ENCODE measurements around the gene SMARCC1. TPM values are rescaled to one million over a fixed set of nuclear protein-coding genes. Genes with fewer than 3 reads are reported as not detected.

SMARCC1 gene
- total and polyA plus RNA-seq, 2 of the 4 experiments (the other 2 are of a cell fraction), result 18.6 to 39.6 TPM

- intact Hi-C loops (cut with micrococcal nuclease), result loop anchor here (1.0 kb wide), 1 partner anchor 70 kb away; no protein-coding TSS in a partner anchor
- no TSS peak for BruUV-seq (replicated peaks)
- no peak overlapping the region for H3K23ac ChIP-seq (ENCODE audit: low read depth, low read length)
- no peak overlapping the region for H3K4ac ChIP-seq (ENCODE audit: low read depth, low read length)
- H4K91ac ChIP-seq (ENCODE audit: insufficient read depth, low read depth, low read length), result no peak overlapping the region
- no peak overlapping the region for H3K56ac ChIP-seq (ENCODE audit: extremely low read depth, insufficient read depth, low read length)
- no peak overlapping the region for H3K14ac ChIP-seq (replicated peaks; ENCODE audit: low read depth, low read length)
- ATAC-seq (ENCODE audit: low read depth), result peak; percentile 40; the same call in 1 of the 2 replicates
- H3K18ac ChIP-seq (ENCODE audit: low read depth, low read length), result no peak overlapping the region
- POLR2A ChIA-PET (ENCODE audit: unreplicated experiment), result no interaction called here
- CTCF ChIA-PET, result interaction anchor here (0.7 to 0.9 kb wide), 2 partner anchors 25 to 32 kb away, joined by 3 read pairs; no protein-coding TSS in a partner anchor
- H2AK9ac ChIP-seq (replicated peaks; ENCODE audit: low read depth, low read length, poor library complexity), result no peak overlapping the region
- 60% methylated on average over 1 of the region's 4 CpGs; no CpG with 5 or more reads in 1 of the 2 experiments for WGBS, 2 experiments (ENCODE audit: extremely low coverage in 2 of 2, insufficient read length in 1 of 2)
- DNase-seq, result no peak
- no peak overlapping the region for H3K9ac ChIP-seq (ENCODE audit: low read depth, low read length)
- no peak overlapping the region for H2AK5ac ChIP-seq (ENCODE audit: low read depth, low read length)
- no peak overlapping the region for H3K4me3 ChIP-seq (ENCODE audit: insufficient read depth, low read depth, low read length)
- H3K4me1 ChIP-seq (ENCODE audit: control insufficient read depth, insufficient read depth, low read length), result no peaks in the 10 kb centered on the region; the same call in 1 of the 2 replicates
- peaks cover 28% of the 10 kb centered on the region for H3K36me3 ChIP-seq (ENCODE audit: control insufficient read depth, insufficient read depth, low read length)
- H2AFZ ChIP-seq (replicated peaks; ENCODE audit: low read length, poor library complexity), result no peak overlapping the region
- 0 out of 2 replicates have a peak, but pooled peaks cover 11% of the 10 kb centered on the region for H4K20me1 ChIP-seq (ENCODE audit: insufficient read depth, low read length)
- peaks cover 5 to 13% of the 10 kb centered on the region in 2 experiments; a peak in 3 of 4 replicates for H3K79me1 ChIP-seq (ENCODE audit: low read depth in 1 of 2, low read length in 2 of 2)
- peak overlapping the region; percentile 37; the same call in 1 of the 2 replicates for H3K27ac ChIP-seq (ENCODE audit: insufficient read depth, low read length)
- TF ChIP-seq RAD21 (IDR thresholded peaks at IDR 0.05; ENCODE audit: low read length) (no peak), BHLHE40 (IDR thresholded peaks at IDR 0.05; ENCODE audit: low read depth, low read length) (no peak), NFE2L2 (IDR thresholded peaks at IDR 0.05; ENCODE audit: low read depth, low read length) (no peak)
- H3K4me2 ChIP-seq (ENCODE audit: low read depth, low read length), result no peak overlapping the region; the same call in 1 of the 2 replicates
- no peaks in the 10 kb centered on the region for H3K27me3 ChIP-seq (ENCODE audit: control insufficient read depth, insufficient read depth, low read length)
- H2BK5ac ChIP-seq (ENCODE audit: low read depth, low read length, poor library complexity, severe bottlenecking), result no peak overlapping the region
- no peak overlapping the region for H2BK15ac ChIP-seq (ENCODE audit: low read depth, low read length)
- H2BK120ac ChIP-seq (ENCODE audit: low read depth, low read length), result no peak overlapping the region
- no peak overlapping the region for H4K5ac ChIP-seq (ENCODE audit: low read depth, low read length)
- H2BK20ac ChIP-seq (ENCODE audit: low read depth, low read length), result no peak overlapping the region
- in situ Hi-C loops (cut with MboI; ENCODE audit: low sequenced_read_pairs), result no loop called here
- H3K9me1 ChIP-seq (ENCODE audit: insufficient read depth, low read length), result peaks cover 11% of the 10 kb centered on the region; the same call in 1 of the 2 replicates
- no peak overlapping the region for H4K8ac ChIP-seq (ENCODE audit: low read depth in 2 of 2, low read length in 2 of 2)
- H3K9me3 ChIP-seq (ENCODE audit: control insufficient read depth, insufficient read depth, low read length), result no peaks in the 10 kb centered on the region
- dilution Hi-C loops (cut with HindIII; ENCODE audit: low sequenced_read_pairs, unreplicated experiment), result no loop called here
Measured at GRCh38 chr3:47592066-47592795, 189.5 kb downstream of the SMARCC1 start.
